ENCODE measurements around the gene GPR12. TPM values are rescaled to one million over a fixed set of nuclear protein-coding genes. Genes with fewer than 3 reads are reported as not detected.

The GPR12 gene
- total and polyA plus RNA-seq, 5 donors = not detected

GRCh38 chr13:26718146-26718545 is 42.4 kb downstream of the GPR12 start:
- no peaks in the 10 kb centered on the region for H3K4me1 ChIP-seq (ENCODE audit: control insufficient read depth, insufficient read depth, low read length)
- ATAC-seq (no peak), DNase-seq (no peak)
- H3K4me3 ChIP-seq (ENCODE audit: low read length) = no peak overlapping the region
- intact Hi-C loops (cut with DNase I) = no loop called here
- H3K27me3 ChIP-seq (ENCODE audit: control insufficient read depth, insufficient read depth) = no peaks in the 10 kb centered on the region
- no peaks in the 10 kb centered on the region for H3K9me3 ChIP-seq (ENCODE audit: control insufficient read depth, low read length)
- 75% methylated on average over 8 of the region's 8 CpGs for WGBS
- no peak overlapping the region for H3K27ac ChIP-seq (ENCODE audit: low read length)

- no peak overlapping the region for H3K27ac ChIP-seq (ENCODE audit: low read length)
- H3K4me1 ChIP-seq (ENCODE audit: control insufficient read depth, insufficient read depth, low read length) = no peaks in the 10 kb centered on the region
- no peaks in the 10 kb centered on the region for H3K9me3 ChIP-seq (ENCODE audit: control insufficient read depth, low read length)
- 77% methylated on average over 3 of the region's 3 CpGs for WGBS
- no peaks in the 10 kb centered on the region for H3K27me3 ChIP-seq (ENCODE audit: control insufficient read depth, insufficient read depth)
- no peak overlapping the region for H3K4me3 ChIP-seq (ENCODE audit: low read length)
- intact Hi-C loops (cut with DNase I) = no loop called here
- ATAC-seq = no peak
- DNase-seq = no peak
Measured at GRCh38 chr13:26716984-26717383, 43.6 kb downstream of the GPR12 start.

- intact Hi-C loops (cut with DNase I) = no loop called here
- no peak for ATAC-seq
- 100% methylated on average over 1 of the region's 1 CpG for WGBS
- Histone ChIP-seq H3K4me3 (ENCODE audit: low read length) (no peak overlapping the region), H3K4me1 (ENCODE audit: control insufficient read depth, insufficient read depth, low read length) (no peaks in the 10 kb centered on the region), H3K9me3 (ENCODE audit: control insufficient read depth, low read length) (no peaks in the 10 kb centered on the region), H3K27ac (ENCODE audit: low read length) (no peak overlapping the region), H3K27me3 (ENCODE audit: control insufficient read depth, insufficient read depth) (no peaks in the 10 kb centered on the region)
- no peak for DNase-seq
Measured at GRCh38 chr13:26713341-26713740, 47.2 kb downstream of the GPR12 start.

GRCh38 chr13:26711211-26711610 is 49.4 kb downstream of the GPR12 start:
- DNase-seq = no peak
- WGBS = 35% methylated on average over 4 of the region's 4 CpGs
- no peak overlapping the region for H3K27ac ChIP-seq (ENCODE audit: low read length)
- no peaks in the 10 kb centered on the region for H3K4me1 ChIP-seq (ENCODE audit: control insufficient read depth, insufficient read depth, low read length)
- intact Hi-C loops (cut with DNase I) = no loop called here
- H3K4me3 ChIP-seq (ENCODE audit: low read length) = no peak overlapping the region
- H3K27me3 ChIP-seq (ENCODE audit: control insufficient read depth, insufficient read depth) = no peaks in the 10 kb centered on the region
- H3K9me3 ChIP-seq (ENCODE audit: control insufficient read depth, low read length) = no peaks in the 10 kb centered on the region
- no peak for ATAC-seq

GRCh38 chr13:26710166-26710565 is 50.4 kb downstream of the GPR12 start:
- no peaks in the 10 kb centered on the region for H3K9me3 ChIP-seq (ENCODE audit: control insufficient read depth, low read length)
- H3K27ac ChIP-seq (ENCODE audit: low read length) = no peak overlapping the region
- H3K4me3 ChIP-seq (ENCODE audit: low read length) = no peak overlapping the region
- intact Hi-C loops (cut with DNase I) = no loop called here
- WGBS = 63% methylated on average over 13 of the region's 13 CpGs
- H3K4me1 ChIP-seq (ENCODE audit: control insufficient read depth, insufficient read depth, low read length) = no peaks in the 10 kb centered on the region
- DNase-seq = no peak
- H3K27me3 ChIP-seq (ENCODE audit: control insufficient read depth, insufficient read depth) = no peaks in the 10 kb centered on the region
- ATAC-seq = no peak

GRCh38 chr13:26709461-26709860 is 51.1 kb downstream of the GPR12 start:
- Histone ChIP-seq H3K4me1 (ENCODE audit: control insufficient read depth, insufficient read depth, low read length) (no peaks in the 10 kb centered on the region), H3K9me3 (ENCODE audit: control insufficient read depth, low read length) (no peaks in the 10 kb centered on the region), H3K27me3 (ENCODE audit: control insufficient read depth, insufficient read depth) (no peaks in the 10 kb centered on the region), H3K4me3 (ENCODE audit: low read length) (no peak overlapping the region), H3K27ac (ENCODE audit: low read length) (no peak overlapping the region)
- WGBS = 77% methylated on average over 7 of the region's 7 CpGs
- DNase-seq (no peak), ATAC-seq (no peak)
- intact Hi-C loops (cut with DNase I) = loop anchor here (2.0 to 10.0 kb wide), 5 partner anchors 163 to 225 kb away; no protein-coding TSS in a partner anchor

GRCh38 chr13:26708007-26708297 is 52.6 kb downstream of the GPR12 start:
- Histone ChIP-seq H3K27ac (ENCODE audit: low read length) (no peak overlapping the region), H3K4me3 (ENCODE audit: low read length) (no peak overlapping the region), H3K27me3 (ENCODE audit: control insufficient read depth, insufficient read depth) (no peaks in the 10 kb centered on the region), H3K9me3 (ENCODE audit: control insufficient read depth, low read length) (no peaks in the 10 kb centered on the region), H3K4me1 (ENCODE audit: control insufficient read depth, insufficient read depth, low read length) (no peaks in the 10 kb centered on the region)
- WGBS = 80% methylated on average over 6 of the region's 6 CpGs
- DNase-seq = no peak
- ATAC-seq = no peak
- intact Hi-C loops (cut with DNase I) = loop anchor here (2.0 to 10.0 kb wide), 5 partner anchors 164 to 227 kb away; no protein-coding TSS in a partner anchor

- Histone ChIP-seq H3K27ac (ENCODE audit: low read length) (no peak overlapping the region), H3K27me3 (ENCODE audit: control insufficient read depth, insufficient read depth) (no peaks in the 10 kb centered on the region), H3K9me3 (ENCODE audit: control insufficient read depth, low read length) (no peaks in the 10 kb centered on the region), H3K4me1 (ENCODE audit: control insufficient read depth, insufficient read depth, low read length) (no peaks in the 10 kb centered on the region), H3K4me3 (ENCODE audit: low read length) (no peak overlapping the region)
- DNase-seq (no peak), ATAC-seq (peak; percentile 59 to 71)
- intact Hi-C loops (cut with DNase I) = loop anchor here (1.0 to 10.0 kb wide), 6 partner anchors 165 to 227 kb away; no protein-coding TSS in a partner anchor
- 45% methylated on average over 13 of the region's 13 CpGs for WGBS
Measured at GRCh38 chr13:26707122-26708006, 53.2 kb downstream of the GPR12 start.

GRCh38 chr13:26706381-26706780 is 54.2 kb downstream of the GPR12 start:
- WGBS = 55% methylated on average over 7 of the region's 7 CpGs
- intact Hi-C loops (cut with DNase I) = loop anchor here in 2 of 4 donors (5.0 to 10.0 kb wide), 3 partner anchors 166 to 228 kb away; no protein-coding TSS in a partner anchor
- Histone ChIP-seq H3K4me3 (ENCODE audit: low read length) (no peak overlapping the region), H3K27me3 (ENCODE audit: control insufficient read depth, insufficient read depth) (no peaks in the 10 kb centered on the region), H3K27ac (ENCODE audit: low read length) (no peak overlapping the region), H3K9me3 (ENCODE audit: control insufficient read depth, low read length) (no peaks in the 10 kb centered on the region), H3K4me1 (ENCODE audit: control insufficient read depth, insufficient read depth, low read length) (no peaks in the 10 kb centered on the region)
- ATAC-seq (no peak), DNase-seq (no peak)

GRCh38 chr13:26705536-26705935 is 55.0 kb downstream of the GPR12 start:
- Histone ChIP-seq H3K4me3 (ENCODE audit: low read length) (no peak overlapping the region), H3K4me1 (ENCODE audit: control insufficient read depth, insufficient read depth, low read length) (no peaks in the 10 kb centered on the region), H3K27ac (ENCODE audit: low read length) (no peak overlapping the region), H3K9me3 (ENCODE audit: control insufficient read depth, low read length) (no peaks in the 10 kb centered on the region), H3K27me3 (ENCODE audit: control insufficient read depth, insufficient read depth) (no peaks in the 10 kb centered on the region)
- no peak for DNase-seq
- no peak for ATAC-seq
- intact Hi-C loops (cut with DNase I) = loop anchor here in 2 of 4 donors (5.0 to 10.0 kb wide), 3 partner anchors 167 to 229 kb away; no protein-coding TSS in a partner anchor
- WGBS = 84% methylated on average over 4 of the region's 4 CpGs
